ENCODE data around the gene FAM50A.

Gene FAM50A

GRCh38 chrX:154486052-154486395 is 42.1 kb downstream of the FAM50A start:
- Histone ChIP-seq H3K9me3 (ENCODE audit: control insufficient read depth, insufficient read depth, low read depth, low read length) (no peaks in the 10 kb centered on the region), H3K36me3 (ENCODE audit: control insufficient read depth in 2 of 2, insufficient read depth in 1 of 2, low read length in 2 of 2) (peaks cover 0 to 38% of the 10 kb centered on the region in 2 experiments; a peak in 1 of 3 replicates), H3K4me3 (ENCODE audit: low read depth, low read length) (peak overlapping the region; percentile 55), H3K4me1 (ENCODE audit: control insufficient read depth, insufficient read depth, low read length) (no peaks in the 10 kb centered on the region; the same call in 1 of the 2 replicates), H3K27ac (ENCODE audit: extremely low read depth, low read depth, low read length) (peak overlapping the region; percentile 94; the same call in 1 of the 2 replicates)
- CTCF ChIA-PET, result interaction anchor here (0.7 to 1.7 kb wide), 3 partner anchors 13 to 113 kb away, joined by 3 to 5 read pairs (median 4); no protein-coding TSS in a partner anchor
- TF ChIP-seq ZFP3 (tag by site-specific recombination; IDR thresholded peaks at IDR 0.05; ENCODE audit: low read depth), result no peak
- TF ChIP-seq KLF10 (tag by site-specific recombination; IDR thresholded peaks at IDR 0.05), result 0 out of 2 replicates have a peak, but pooled peaks have one; percentile 17
- TF ChIP-seq ZIC2 (tag by site-specific recombination; IDR thresholded peaks at IDR 0.05), result peak; percentile 55
- no peak for TF ChIP-seq OSR2 (tag by site-specific recombination; IDR thresholded peaks at IDR 0.05)
- TF ChIP-seq ZNF704 (tag by site-specific recombination; IDR thresholded peaks at IDR 0.05), result no peak
- TF ChIP-seq ZNF514 (tag by site-specific recombination; IDR thresholded peaks at IDR 0.05), result no peak
- TF ChIP-seq AEBP2 (tag by site-specific recombination; IDR thresholded peaks at IDR 0.05; ENCODE audit: borderline replicate concordance), result no peak
- TF ChIP-seq GLIS1 (tag by site-specific recombination; IDR thresholded peaks at IDR 0.05), result peak; percentile 13; the same call in 1 of the 2 replicates
- TF ChIP-seq ZBTB26 (tag by site-specific recombination; optimal IDR thresholded peaks at IDR 0.05), result peak; percentile 54
- TF ChIP-seq EGR2 (tag by site-specific recombination; IDR thresholded peaks at IDR 0.05; ENCODE audit: low read depth), result 0 out of 2 replicates have a peak, but pooled peaks have one; percentile 29
- no peak for TF ChIP-seq RBAK (tag by site-specific recombination; IDR thresholded peaks at IDR 0.05)
- POLR2A ChIA-PET, result interaction anchor here (0.7 to 3.1 kb wide), 5 partner anchors 9 to 87 kb away, joined by 3 to 10 read pairs (median 5); partner anchors contain the start of gene RPL10

GRCh38 chrX:154486396-154487207 is 42.7 kb downstream of the FAM50A start, which contains the start of gene UBL4A:
TSS of gene UBL4A (minus strand) at chrX:154486615. CDS start at chrX:154486584, 31 bp downstream.
- no peaks in the 10 kb centered on the region; the same call in 1 of the 2 replicates for H3K9me3 ChIP-seq (ENCODE audit: control insufficient read depth, insufficient read depth, low read depth, low read length)
- peak within 1 kb of the TSS; percentile 55 for H3K4me3 ChIP-seq (ENCODE audit: low read depth, low read length)
- H3K36me3 ChIP-seq (ENCODE audit: control insufficient read depth in 2 of 2, insufficient read depth in 1 of 2, low read length in 2 of 2), result peaks cover 0 to 38% of the 10 kb centered on the region in 2 experiments; a peak in 1 of 3 replicates
- ChIA-PET CTCF (interaction anchor here (0.6 to 2.1 kb wide), 6 partner anchors 9 to 732 kb away, joined by 3 to 6 read pairs (median 4); no protein-coding TSS in a partner anchor), POLR2A (interaction anchor here (0.7 to 3.1 kb wide), 12 partner anchors 8 to 116 kb away, joined by 3 to 10 read pairs (median 4); partner anchors contain the start of genes FAM3A, LAGE3, PLXNA3 and RPL10)
- no peaks in the 10 kb centered on the region; the same call in 1 of the 2 replicates for H3K4me1 ChIP-seq (ENCODE audit: control insufficient read depth, insufficient read depth, low read length)
- H3K27ac ChIP-seq (ENCODE audit: extremely low read depth, low read depth, low read length), result peak within 1 kb of the TSS; percentile 94; the same call in 1 of the 2 replicates
- peak; percentile 45; the same call in 1 of the 2 replicates for TF ChIP-seq ZNF423 (tag by site-specific recombination; IDR thresholded peaks at IDR 0.05)
- no peak for TF ChIP-seq BCL6B (tag by site-specific recombination; IDR thresholded peaks at IDR 0.05)
- TF ChIP-seq ZNF174 (tag by site-specific recombination; IDR thresholded peaks at IDR 0.05), result no peak
- no peak for TF ChIP-seq ZNF280D (tag by site-specific recombination; IDR thresholded peaks at IDR 0.05)
- peak; percentile 67 for TF ChIP-seq KLF9 (tag by site-specific recombination; IDR thresholded peaks at IDR 0.05; ENCODE audit: low read depth)
- peak; percentile 68; the same call in 1 of the 2 replicates for TF ChIP-seq HIC1 (tag by site-specific recombination; IDR thresholded peaks at IDR 0.05)
- TF ChIP-seq ZBTB7A (tag by site-specific recombination; IDR thresholded peaks at IDR 0.05; ENCODE audit: low read depth), result 0 out of 2 replicates have a peak, but pooled peaks have one; percentile 20
- TF ChIP-seq ZNF140 (tag by site-specific recombination; IDR thresholded peaks at IDR 0.05), result no peak
- TF ChIP-seq SP3 (tag by site-specific recombination; IDR thresholded peaks at IDR 0.05), result peak; percentile 79
- TF ChIP-seq ZBTB26 (tag by site-specific recombination; optimal IDR thresholded peaks at IDR 0.05), result peak; percentile 71
